ENCODE data around the gene RNF123.
A peak's percentile ranks its signal among the peaks of the same experiment; 100 is the strongest.

The RNF123 gene

GRCh38 chr3:49699281-49699979, 10.1 kb downstream of the RNF123 start:
- DNase-seq (ENCODE audit: insufficient read length, low spot score) (no peak), FAIRE-seq (no peak)
- TF ChIP-seq CTCF (IDR thresholded peaks at IDR 0.05; ENCODE audit: insufficient read depth, missing control alignments), result no peak

GRCh38 chr3:49700014-49700413, 10.7 kb downstream of the RNF123 start:
- FAIRE-seq (no peak), DNase-seq (ENCODE audit: insufficient read length, low spot score) (no peak)
- TF ChIP-seq CTCF (IDR thresholded peaks at IDR 0.05; ENCODE audit: insufficient read depth, missing control alignments), result no peak

- FAIRE-seq (no peak), DNase-seq (ENCODE audit: insufficient read length, low spot score) (no peak)
- TF ChIP-seq CTCF (IDR thresholded peaks at IDR 0.05; ENCODE audit: insufficient read depth, missing control alignments), result peak; percentile 10
Observed at GRCh38 chr3:49700453-49701128, 11.2 kb downstream of the RNF123 start.

GRCh38 chr3:49701388-49702077, 12.2 kb downstream of the RNF123 start:
- DNase-seq (ENCODE audit: insufficient read length, low spot score), result no peak
- FAIRE-seq, result no peak
- TF ChIP-seq CTCF (IDR thresholded peaks at IDR 0.05; ENCODE audit: insufficient read depth, missing control alignments), result no peak

- DNase-seq (ENCODE audit: insufficient read length, low spot score), result no peak
- no peak for TF ChIP-seq CTCF (IDR thresholded peaks at IDR 0.05; ENCODE audit: insufficient read depth, missing control alignments)
- FAIRE-seq, result no peak
Observed at GRCh38 chr3:49702672-49703071, 13.3 kb downstream of the RNF123 start.

- peak; percentile 80 for TF ChIP-seq CTCF (IDR thresholded peaks at IDR 0.05; ENCODE audit: insufficient read depth, missing control alignments)
- FAIRE-seq (no peak), DNase-seq (ENCODE audit: insufficient read length, low spot score) (peak; percentile 88)
Observed at GRCh38 chr3:49703443-49703927, 14.1 kb downstream of the RNF123 start.

Measured in D721Med (cell line).